Measurements from ENCODE around the gene SLC25A11.
"Not testable (repeated sequence)": the region's sequence is repeated elsewhere in the genome, so short reads cannot be mapped to it uniquely, and the experiment has no call there.

The SLC25A11 gene

GRCh38 chr17:4913994-4914393 lies 25.9 kb downstream of the SLC25A11 start:
- H3K4me3 ChIP-seq (ENCODE audit: low read depth, low read length): no peak overlapping the region
- H3K4me1 ChIP-seq (ENCODE audit: control insufficient read depth, insufficient read depth, low read length): peaks cover 8% of the 10 kb centered on the region
- no peaks in the 10 kb centered on the region for H3K36me3 ChIP-seq (ENCODE audit: control insufficient read depth, insufficient read depth, low read length)
- H3K27ac ChIP-seq (ENCODE audit: low read depth, low read length): no peak overlapping the region
- H3K9me3 ChIP-seq (ENCODE audit: control insufficient read depth, insufficient read depth, low read depth, low read length): no peaks in the 10 kb centered on the region
- H3K9ac ChIP-seq (ENCODE audit: low read length): no peak overlapping the region
- no peaks in the 10 kb centered on the region for H3K27me3 ChIP-seq (ENCODE audit: control insufficient read depth, insufficient read depth, low read length)

DNA sequence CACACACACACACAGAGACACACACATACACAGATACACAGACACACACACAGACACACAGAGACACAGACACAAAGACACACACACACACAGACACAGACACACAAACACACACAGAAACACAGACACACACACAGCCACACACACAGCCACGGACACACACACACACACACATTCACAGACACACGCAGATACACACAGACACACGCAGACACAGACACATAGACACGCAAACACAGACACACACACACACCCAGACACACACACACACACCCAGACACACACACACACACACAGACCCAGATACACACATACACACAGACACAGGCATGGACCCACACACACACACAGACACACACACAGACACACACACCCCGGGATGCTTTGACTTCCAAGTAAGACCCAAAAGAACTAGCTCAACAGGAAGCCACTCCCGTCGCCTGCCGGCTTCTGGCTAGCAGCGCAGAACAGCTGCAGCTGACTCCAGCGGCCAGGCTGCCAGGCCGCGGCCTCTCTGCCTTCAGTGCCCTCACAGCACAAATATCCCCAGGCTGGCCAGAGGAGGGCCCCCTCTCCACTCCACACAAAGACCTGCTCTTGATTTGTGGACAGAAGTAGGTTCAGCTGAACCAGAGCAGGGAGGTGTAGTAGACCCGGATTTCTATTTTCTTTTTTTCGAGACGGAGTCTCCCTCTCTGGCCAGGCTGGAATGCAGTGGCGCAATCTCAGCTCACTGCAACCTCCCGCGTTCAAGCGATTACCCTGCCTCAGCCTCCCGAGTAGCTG lies 30.9 kb downstream of the SLC25A11 start:
- Histone ChIP-seq H3K9me3 (ENCODE audit: control insufficient read depth, insufficient read depth, low read depth, low read length) (no peaks in the 10 kb centered on the region), H3K27ac (ENCODE audit: low read depth, low read length) (no peak overlapping the region; the same call in 1 of the 2 replicates), H3K4me1 (ENCODE audit: control insufficient read depth, insufficient read depth, low read length) (peaks cover 18% of the 10 kb centered on the region), H3K9ac (ENCODE audit: low read length) (peak overlapping the region; percentile 27), H3K4me3 (ENCODE audit: low read depth, low read length) (peak overlapping the region; percentile 6; the same call in 1 of the 2 replicates), H3K27me3 (ENCODE audit: control insufficient read depth, insufficient read depth, low read length) (no peaks in the 10 kb centered on the region), H3K36me3 (ENCODE audit: control insufficient read depth, insufficient read depth, low read length) (no peaks in the 10 kb centered on the region)

- H3K27me3 ChIP-seq (ENCODE audit: control insufficient read depth, insufficient read depth, low read length): no peaks in the 10 kb centered on the region
- no peaks in the 10 kb centered on the region for H3K36me3 ChIP-seq (ENCODE audit: control insufficient read depth, insufficient read depth, low read length)
- H3K9me3 ChIP-seq (ENCODE audit: control insufficient read depth, insufficient read depth, low read depth, low read length): no peaks in the 10 kb centered on the region
- peak overlapping the region; percentile 27 for H3K9ac ChIP-seq (ENCODE audit: low read length)
- no peak overlapping the region; the same call in 1 of the 2 replicates for H3K27ac ChIP-seq (ENCODE audit: low read depth, low read length)
- peak overlapping the region; percentile 6; the same call in 1 of the 2 replicates for H3K4me3 ChIP-seq (ENCODE audit: low read depth, low read length)
- peaks cover 20% of the 10 kb centered on the region for H3K4me1 ChIP-seq (ENCODE audit: control insufficient read depth, insufficient read depth, low read length)
These were observed 31.5 kb downstream of the SLC25A11 start for GRCh38 chr17:4908301-4908700.

DNA sequence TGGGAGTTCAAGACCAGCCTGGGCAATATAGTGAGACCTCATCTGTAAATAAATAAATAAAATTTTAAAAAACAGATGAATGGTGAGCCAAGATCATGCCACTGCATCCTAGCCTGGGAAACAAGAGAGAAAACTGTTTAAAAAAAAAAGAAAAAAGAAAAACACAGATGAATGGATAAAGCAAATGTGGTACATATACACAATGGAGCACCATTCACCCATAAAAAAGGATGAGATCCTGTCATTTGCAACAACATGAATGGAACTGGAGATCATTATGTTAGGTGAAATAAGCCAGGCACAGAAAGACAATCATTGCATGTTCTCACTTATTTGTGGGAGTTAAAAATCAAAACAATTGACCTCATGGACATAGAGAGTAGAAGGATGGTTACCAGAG lies 33.2 kb downstream of the SLC25A11 start:
- not testable (repeated sequence) for H3K9ac ChIP-seq (ENCODE audit: low read length); H3K27ac ChIP-seq (ENCODE audit: low read depth, low read length); H3K36me3 ChIP-seq (ENCODE audit: control insufficient read depth, insufficient read depth, low read length); H3K4me3 ChIP-seq (ENCODE audit: low read depth, low read length); H3K9me3 ChIP-seq (ENCODE audit: control insufficient read depth, insufficient read depth, low read depth, low read length); H3K27me3 ChIP-seq (ENCODE audit: control insufficient read depth, insufficient read depth, low read length)
- H3K4me1 ChIP-seq (ENCODE audit: control insufficient read depth, insufficient read depth, low read length): peaks cover 31% of the 10 kb centered on the region

DNA sequence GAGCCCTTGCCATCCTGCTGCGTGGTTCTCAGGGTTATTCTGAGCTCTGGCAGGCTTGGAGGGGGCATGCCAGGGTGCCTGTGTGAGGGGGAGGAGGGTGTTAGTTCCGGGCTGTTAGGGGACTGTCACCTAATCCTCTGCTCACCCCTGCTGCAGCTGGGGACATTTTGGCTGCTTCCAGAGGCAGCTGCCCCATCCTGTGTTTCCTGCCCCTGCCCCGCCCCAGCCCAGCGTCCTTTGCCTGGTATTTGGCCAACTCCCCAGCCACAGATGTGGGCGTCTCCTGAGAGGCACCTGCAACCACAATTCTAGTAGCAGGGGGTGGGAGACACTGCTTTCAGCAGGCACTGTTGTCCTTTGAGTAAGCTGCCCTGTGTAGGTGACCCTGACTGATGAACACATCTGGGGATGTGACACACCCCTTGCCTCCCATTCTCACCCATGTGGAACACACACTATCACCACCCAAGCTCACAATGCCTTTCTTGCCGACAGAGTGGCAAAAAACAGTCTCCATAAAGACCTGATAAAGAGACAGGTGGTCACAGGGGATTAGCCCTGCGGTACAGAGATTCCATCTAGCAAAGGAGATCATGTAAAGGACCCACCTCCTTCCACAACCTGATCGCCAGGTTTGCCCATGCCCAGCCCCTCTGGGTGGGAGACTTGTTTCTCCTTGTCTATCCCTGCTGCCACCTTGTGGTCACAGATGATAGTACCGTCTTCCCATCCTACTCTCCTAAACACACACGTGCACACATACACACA lies 36.6 kb downstream of the SLC25A11 start, which contains the start of gene CHRNE:
Gene CHRNE (minus strand): TSS at position 48 of the 768 bp plus-strand sequence. CDS start 35 bp downstream, at position 13.
- Histone ChIP-seq H3K27ac (ENCODE audit: low read depth, low read length) (no peak within 1 kb of the TSS), H3K9ac (ENCODE audit: low read length) (no peak within 1 kb of the TSS), H3K36me3 (ENCODE audit: control insufficient read depth, insufficient read depth, low read length) (no peaks in the 10 kb centered on the region), H3K4me3 (ENCODE audit: low read depth, low read length) (no peak within 1 kb of the TSS), H3K9me3 (ENCODE audit: control insufficient read depth, insufficient read depth, low read depth, low read length) (no peaks in the 10 kb centered on the region), H3K4me1 (ENCODE audit: control insufficient read depth, insufficient read depth, low read length) (peaks cover 24% of the 10 kb centered on the region), H3K27me3 (ENCODE audit: control insufficient read depth, insufficient read depth, low read length) (peaks cover 3% of the 10 kb centered on the region; the same call in 1 of the 2 replicates)

- Histone ChIP-seq H3K4me3 (ENCODE audit: low read depth, low read length) (no peak overlapping the region), H3K9ac (ENCODE audit: low read length) (no peak overlapping the region), H3K36me3 (ENCODE audit: control insufficient read depth, insufficient read depth, low read length) (no peaks in the 10 kb centered on the region), H3K4me1 (ENCODE audit: control insufficient read depth, insufficient read depth, low read length) (peaks cover 21% of the 10 kb centered on the region), H3K27ac (ENCODE audit: low read depth, low read length) (no peak overlapping the region), H3K9me3 (ENCODE audit: control insufficient read depth, insufficient read depth, low read depth, low read length) (no peaks in the 10 kb centered on the region), H3K27me3 (ENCODE audit: control insufficient read depth, insufficient read depth, low read length) (peaks cover 3% of the 10 kb centered on the region; the same call in 1 of the 2 replicates)
These were observed 37.3 kb downstream of the SLC25A11 start for GRCh38 chr17:4902540-4902939.

- Histone ChIP-seq H3K36me3 (ENCODE audit: control insufficient read depth, insufficient read depth, low read length) (no peaks in the 10 kb centered on the region; the same call in 1 of the 2 replicates), H3K9me3 (ENCODE audit: control insufficient read depth, insufficient read depth, low read depth, low read length) (no peaks in the 10 kb centered on the region), H3K27me3 (ENCODE audit: control insufficient read depth, insufficient read depth, low read length) (peaks cover 3% of the 10 kb centered on the region; the same call in 1 of the 2 replicates), H3K4me3 (ENCODE audit: low read depth, low read length) (no peak overlapping the region), H3K4me1 (ENCODE audit: control insufficient read depth, insufficient read depth, low read length) (peaks cover 21% of the 10 kb centered on the region), H3K9ac (ENCODE audit: low read length) (no peak overlapping the region), H3K27ac (ENCODE audit: low read depth, low read length) (no peak overlapping the region)
These were observed 38.0 kb downstream of the SLC25A11 start for GRCh38 chr17:4901648-4902344.

DNA sequence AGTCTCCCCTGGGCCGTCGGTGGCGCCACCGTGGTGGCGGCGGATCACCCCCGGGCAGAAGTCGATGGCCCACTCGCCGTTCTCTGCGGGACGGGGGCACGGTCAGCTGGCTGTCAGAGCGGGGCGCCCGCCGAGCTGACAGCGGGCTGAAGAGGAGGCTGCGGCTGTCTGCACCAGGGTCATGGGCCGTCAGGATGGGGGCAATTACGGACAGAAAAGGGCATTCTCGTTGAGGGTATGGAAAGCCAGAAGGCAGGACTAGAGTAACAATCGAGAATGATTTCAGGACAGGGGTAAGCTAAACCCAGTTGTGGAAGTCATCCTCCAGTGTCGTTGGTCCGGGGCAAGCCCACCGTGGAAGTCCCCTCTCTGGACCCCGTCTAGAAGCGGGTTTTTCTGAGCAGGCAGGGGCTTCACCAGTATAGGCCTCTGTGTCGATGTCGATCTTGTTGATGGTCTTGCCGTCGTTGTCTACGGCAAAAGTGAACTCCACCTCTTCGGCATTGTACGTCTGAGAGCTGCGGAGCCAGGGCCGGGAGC lies 38.7 kb downstream of the SLC25A11 start:
- Histone ChIP-seq H3K4me3 (ENCODE audit: low read depth, low read length) (peak overlapping the region; percentile 56), H3K4me1 (ENCODE audit: control insufficient read depth, insufficient read depth, low read length) (peaks cover 21% of the 10 kb centered on the region), H3K9me3 (ENCODE audit: control insufficient read depth, insufficient read depth, low read depth, low read length) (no peaks in the 10 kb centered on the region), H3K9ac (ENCODE audit: low read length) (no peak overlapping the region), H3K27ac (ENCODE audit: low read depth, low read length) (no peak overlapping the region), H3K36me3 (ENCODE audit: control insufficient read depth, insufficient read depth, low read length) (peaks cover 6% of the 10 kb centered on the region), H3K27me3 (ENCODE audit: control insufficient read depth, insufficient read depth, low read length) (peaks cover 3% of the 10 kb centered on the region; the same call in 1 of the 2 replicates)

- H3K9me3 ChIP-seq (ENCODE audit: control insufficient read depth, insufficient read depth, low read depth, low read length): no peaks in the 10 kb centered on the region
- H3K4me3 ChIP-seq (ENCODE audit: low read depth, low read length): peak overlapping the region; percentile 56
- peaks cover 3% of the 10 kb centered on the region; the same call in 1 of the 2 replicates for H3K27me3 ChIP-seq (ENCODE audit: control insufficient read depth, insufficient read depth, low read length)
- H3K9ac ChIP-seq (ENCODE audit: low read length): peak overlapping the region; percentile 41
- peaks cover 21% of the 10 kb centered on the region for H3K4me1 ChIP-seq (ENCODE audit: control insufficient read depth, insufficient read depth, low read length)
- H3K27ac ChIP-seq (ENCODE audit: low read depth, low read length): no peak overlapping the region
- H3K36me3 ChIP-seq (ENCODE audit: control insufficient read depth, insufficient read depth, low read length): peaks cover 13% of the 10 kb centered on the region
These were observed 39.4 kb downstream of the SLC25A11 start for GRCh38 chr17:4900231-4901107.
